Thyroid gland (tissue), 4 donors: ENCODE measurements around the gene E4F1.

Experiments
- POLR2A ChIP-seq, 2 donors: fragments of 450-650 bp; IDR thresholded peaks; one replicate each; pipeline ENCODE4 v1.6.1; 2017; ENCODE audit warnings: antibody characterized with exemption in 2 of 2, mild to moderate bottlenecking in 2 of 2, moderate library complexity in 1 of 2
- TF ChIP-seq, protein P1 (sequence below), 6 experiments: fragments of 200-600 bp in 3 of 6; fragments of 450-650 bp in 3 of 6; sonication (generic) in 3 of 6; IDR thresholded peaks; one replicate each; pipeline ENCODE4 v1.5.1; 2016 to 2019; ENCODE audit warnings: antibody characterized with exemption in 6 of 6, mild to moderate bottlenecking in 2 of 6, inconsistent platforms in 1 of 6, moderate library complexity in 1 of 6

GRCh38 chr16:2190659-2191445, 32.5 kb upstream of the E4F1 start:
- TF ChIP-seq, protein P1, sequence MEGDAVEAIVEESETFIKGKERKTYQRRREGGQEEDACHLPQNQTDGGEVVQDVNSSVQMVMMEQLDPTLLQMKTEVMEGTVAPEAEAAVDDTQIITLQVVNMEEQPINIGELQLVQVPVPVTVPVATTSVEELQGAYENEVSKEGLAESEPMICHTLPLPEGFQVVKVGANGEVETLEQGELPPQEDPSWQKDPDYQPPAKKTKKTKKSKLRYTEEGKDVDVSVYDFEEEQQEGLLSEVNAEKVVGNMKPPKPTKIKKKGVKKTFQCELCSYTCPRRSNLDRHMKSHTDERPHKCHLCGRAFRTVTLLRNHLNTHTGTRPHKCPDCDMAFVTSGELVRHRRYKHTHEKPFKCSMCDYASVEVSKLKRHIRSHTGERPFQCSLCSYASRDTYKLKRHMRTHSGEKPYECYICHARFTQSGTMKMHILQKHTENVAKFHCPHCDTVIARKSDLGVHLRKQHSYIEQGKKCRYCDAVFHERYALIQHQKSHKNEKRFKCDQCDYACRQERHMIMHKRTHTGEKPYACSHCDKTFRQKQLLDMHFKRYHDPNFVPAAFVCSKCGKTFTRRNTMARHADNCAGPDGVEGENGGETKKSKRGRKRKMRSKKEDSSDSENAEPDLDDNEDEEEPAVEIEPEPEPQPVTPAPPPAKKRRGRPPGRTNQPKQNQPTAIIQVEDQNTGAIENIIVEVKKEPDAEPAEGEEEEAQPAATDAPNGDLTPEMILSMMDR (IDR thresholded peaks at IDR 0.05): no peak
- no peak for TF ChIP-seq POLR2A (IDR thresholded peaks at IDR 0.05)
